ENCODE measurements around the gene CDK4.

DNA sequence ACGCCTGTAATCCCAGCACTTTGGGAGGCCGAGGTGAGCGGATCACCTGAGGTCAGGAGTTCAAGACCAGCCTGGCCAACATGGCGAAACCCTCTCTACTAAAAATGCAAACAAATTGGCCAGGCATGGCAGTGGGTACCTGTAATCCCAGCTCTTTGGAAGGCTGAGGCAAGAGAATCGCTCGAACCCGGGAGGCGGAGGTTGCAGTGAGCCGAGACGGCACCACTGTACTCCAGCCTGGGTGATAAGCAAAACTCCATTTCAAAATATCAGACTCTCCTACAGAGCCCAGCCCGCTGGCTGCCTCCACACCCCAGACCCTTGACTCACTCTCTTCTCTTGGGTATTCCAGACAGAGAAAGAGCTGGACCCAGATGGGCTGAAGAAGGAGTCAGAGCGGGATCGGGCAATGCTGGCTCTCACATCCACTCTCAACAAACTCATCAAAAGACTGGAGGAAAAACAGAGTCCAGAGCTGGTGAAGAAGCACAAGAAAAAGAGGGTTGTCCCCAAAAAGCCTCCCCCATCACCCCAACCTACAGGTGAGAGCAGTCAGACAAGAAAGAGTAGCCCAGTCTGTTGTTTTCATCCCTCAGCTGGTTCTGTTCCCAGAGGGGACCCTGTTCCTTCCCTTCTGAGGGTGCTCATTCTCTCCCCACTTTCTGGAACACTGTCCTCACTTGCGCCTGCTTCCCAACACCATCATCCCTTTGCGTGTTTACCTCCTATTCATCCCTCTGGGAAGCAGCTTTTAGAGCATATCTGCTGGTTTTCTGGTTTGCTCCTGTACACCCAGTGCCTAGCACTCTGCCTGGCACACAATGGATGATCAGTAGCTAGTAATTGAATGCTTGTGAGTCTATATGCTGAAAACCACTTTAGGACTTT, 33.2 kb downstream of the CDK4 start:
- TF ChIP-seq POLR2A (IDR thresholded peaks at IDR 0.05; ENCODE audit: low read depth, low read length) (no peak), TAF1 (IDR thresholded peaks at IDR 0.05; ENCODE audit: borderline replicate concordance, low read depth, low read length) (no peak)
